ENCODE data around the gene HOXA4.

The HOXA4 gene

DNA sequence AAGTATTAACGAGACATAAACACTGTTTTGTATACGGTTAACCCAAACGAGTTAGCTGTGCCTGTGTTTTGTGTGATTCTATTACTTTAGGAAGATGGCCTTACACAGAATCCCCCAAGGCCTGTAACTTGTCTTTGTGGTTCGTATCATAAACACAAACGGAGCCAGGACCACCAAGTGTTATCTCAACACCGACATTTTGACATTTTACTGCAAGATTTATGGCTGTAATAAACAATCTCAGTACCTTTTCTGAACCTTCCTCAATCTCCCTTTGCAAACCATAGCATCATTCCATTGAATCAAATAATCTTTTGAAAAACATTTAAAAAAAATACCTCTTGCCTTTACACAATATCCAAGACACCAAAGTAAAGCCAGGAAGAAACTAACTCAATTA lies 2.4 kb upstream of the HOXA4 start:
- TF ChIP-seq, protein P1, sequence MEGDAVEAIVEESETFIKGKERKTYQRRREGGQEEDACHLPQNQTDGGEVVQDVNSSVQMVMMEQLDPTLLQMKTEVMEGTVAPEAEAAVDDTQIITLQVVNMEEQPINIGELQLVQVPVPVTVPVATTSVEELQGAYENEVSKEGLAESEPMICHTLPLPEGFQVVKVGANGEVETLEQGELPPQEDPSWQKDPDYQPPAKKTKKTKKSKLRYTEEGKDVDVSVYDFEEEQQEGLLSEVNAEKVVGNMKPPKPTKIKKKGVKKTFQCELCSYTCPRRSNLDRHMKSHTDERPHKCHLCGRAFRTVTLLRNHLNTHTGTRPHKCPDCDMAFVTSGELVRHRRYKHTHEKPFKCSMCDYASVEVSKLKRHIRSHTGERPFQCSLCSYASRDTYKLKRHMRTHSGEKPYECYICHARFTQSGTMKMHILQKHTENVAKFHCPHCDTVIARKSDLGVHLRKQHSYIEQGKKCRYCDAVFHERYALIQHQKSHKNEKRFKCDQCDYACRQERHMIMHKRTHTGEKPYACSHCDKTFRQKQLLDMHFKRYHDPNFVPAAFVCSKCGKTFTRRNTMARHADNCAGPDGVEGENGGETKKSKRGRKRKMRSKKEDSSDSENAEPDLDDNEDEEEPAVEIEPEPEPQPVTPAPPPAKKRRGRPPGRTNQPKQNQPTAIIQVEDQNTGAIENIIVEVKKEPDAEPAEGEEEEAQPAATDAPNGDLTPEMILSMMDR (IDR thresholded peaks at IDR 0.05; ENCODE audit: insufficient read depth, low read depth, low read length, missing control alignments), result no peak
- H3K4me3 ChIP-seq (ENCODE audit: low read depth, low read length), result no peak overlapping the region
- no peak for DNase-seq (ENCODE audit: low read depth)

DNA sequence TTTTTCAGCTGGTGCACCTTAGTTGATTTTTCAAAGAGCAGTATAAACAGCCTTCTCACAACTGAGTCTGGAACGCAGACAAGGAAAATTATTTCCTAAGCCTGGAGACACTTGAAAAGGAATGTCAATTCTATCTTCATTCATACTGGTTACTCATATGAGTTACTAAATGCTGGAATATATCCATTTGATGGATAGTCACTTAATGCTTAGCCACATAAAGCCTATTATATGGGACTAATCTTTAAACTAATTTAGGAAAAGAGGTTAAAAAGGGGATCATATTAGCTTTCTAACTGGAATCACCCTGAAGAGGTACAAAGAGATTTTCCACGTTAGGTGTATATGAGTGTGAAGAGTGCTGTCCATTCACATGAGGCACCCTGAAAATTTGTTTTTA lies 1.7 kb upstream of the HOXA4 start:
- no peak for DNase-seq (ENCODE audit: low read depth)
- TF ChIP-seq, protein P1 (IDR thresholded peaks at IDR 0.05; ENCODE audit: insufficient read depth, low read depth, low read length, missing control alignments), result no peak
- no peak overlapping the region for H3K4me3 ChIP-seq (ENCODE audit: low read depth, low read length)

DNA sequence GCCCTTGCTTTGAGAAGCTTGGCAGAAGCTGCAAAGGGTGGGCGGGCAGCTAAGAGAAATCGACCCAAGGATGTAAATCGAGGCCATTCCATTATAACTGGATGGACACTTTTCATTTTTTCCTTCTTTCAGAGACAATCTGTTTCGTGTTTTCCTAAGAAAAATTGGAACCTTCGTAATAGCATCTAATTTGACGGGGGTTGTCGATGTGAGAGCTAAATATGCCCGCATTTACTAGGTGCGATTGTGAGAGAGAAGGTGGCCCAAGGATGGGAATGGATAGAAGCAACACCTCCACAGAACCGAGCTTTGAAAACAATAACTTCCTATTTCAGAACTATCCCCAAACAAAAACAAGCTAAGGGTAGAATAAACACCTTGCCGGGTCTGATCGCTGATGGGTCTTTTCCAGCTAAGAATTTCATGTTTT lies 848 bp upstream of the HOXA4 start:
- H3K4me3 ChIP-seq (ENCODE audit: low read depth, low read length), result no peak overlapping the region
- DNase-seq (ENCODE audit: low read depth), result no peak
- TF ChIP-seq, protein P1 (IDR thresholded peaks at IDR 0.05; ENCODE audit: insufficient read depth, low read depth, low read length, missing control alignments), result no peak

DNA sequence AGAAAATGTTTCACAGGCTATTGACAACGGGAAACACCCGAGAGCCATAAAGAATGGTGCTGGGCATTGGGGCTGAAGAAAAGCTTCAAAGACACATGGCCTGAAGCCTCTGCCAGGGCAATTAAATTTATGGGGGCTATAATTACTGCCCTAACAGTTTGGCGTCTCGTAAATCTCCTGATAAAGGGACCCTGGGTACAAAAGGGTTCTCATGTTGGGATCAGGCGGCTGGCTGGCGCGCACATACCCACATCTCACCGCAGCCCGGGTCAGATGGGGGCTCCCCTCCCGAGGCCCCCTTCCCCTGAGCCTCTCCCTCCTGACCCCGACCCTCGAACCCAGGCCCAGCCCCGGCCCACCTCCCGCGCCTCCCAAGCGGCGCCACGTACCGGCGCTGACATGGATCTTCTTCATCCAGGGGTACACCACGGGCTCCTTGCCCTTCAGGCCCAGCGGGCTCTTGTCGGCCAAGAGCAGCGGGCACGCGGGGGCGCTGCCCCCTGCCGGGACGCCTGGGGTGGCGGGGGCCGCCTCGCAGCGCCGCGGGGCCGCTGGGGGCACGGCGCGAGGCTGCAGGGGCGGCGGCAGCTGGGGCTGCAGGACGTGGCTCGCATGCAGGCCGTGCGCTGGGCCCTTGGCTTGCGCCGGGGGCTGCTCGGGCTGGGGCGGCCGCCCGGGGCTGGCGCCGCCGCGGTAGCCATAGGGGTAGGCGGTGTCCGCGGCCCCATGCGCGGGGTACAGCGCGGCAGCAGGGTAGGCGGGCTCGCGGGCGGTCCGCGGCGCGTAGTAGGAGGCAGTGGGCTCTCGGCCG lies 623 bp downstream of the HOXA4 start:
- TF ChIP-seq, protein P1 (IDR thresholded peaks at IDR 0.05; ENCODE audit: insufficient read depth, low read depth, low read length, missing control alignments), result no peak
- H3K4me3 ChIP-seq (ENCODE audit: low read depth, low read length), result no peak overlapping the region
- no peak for DNase-seq (ENCODE audit: low read depth)

DNA sequence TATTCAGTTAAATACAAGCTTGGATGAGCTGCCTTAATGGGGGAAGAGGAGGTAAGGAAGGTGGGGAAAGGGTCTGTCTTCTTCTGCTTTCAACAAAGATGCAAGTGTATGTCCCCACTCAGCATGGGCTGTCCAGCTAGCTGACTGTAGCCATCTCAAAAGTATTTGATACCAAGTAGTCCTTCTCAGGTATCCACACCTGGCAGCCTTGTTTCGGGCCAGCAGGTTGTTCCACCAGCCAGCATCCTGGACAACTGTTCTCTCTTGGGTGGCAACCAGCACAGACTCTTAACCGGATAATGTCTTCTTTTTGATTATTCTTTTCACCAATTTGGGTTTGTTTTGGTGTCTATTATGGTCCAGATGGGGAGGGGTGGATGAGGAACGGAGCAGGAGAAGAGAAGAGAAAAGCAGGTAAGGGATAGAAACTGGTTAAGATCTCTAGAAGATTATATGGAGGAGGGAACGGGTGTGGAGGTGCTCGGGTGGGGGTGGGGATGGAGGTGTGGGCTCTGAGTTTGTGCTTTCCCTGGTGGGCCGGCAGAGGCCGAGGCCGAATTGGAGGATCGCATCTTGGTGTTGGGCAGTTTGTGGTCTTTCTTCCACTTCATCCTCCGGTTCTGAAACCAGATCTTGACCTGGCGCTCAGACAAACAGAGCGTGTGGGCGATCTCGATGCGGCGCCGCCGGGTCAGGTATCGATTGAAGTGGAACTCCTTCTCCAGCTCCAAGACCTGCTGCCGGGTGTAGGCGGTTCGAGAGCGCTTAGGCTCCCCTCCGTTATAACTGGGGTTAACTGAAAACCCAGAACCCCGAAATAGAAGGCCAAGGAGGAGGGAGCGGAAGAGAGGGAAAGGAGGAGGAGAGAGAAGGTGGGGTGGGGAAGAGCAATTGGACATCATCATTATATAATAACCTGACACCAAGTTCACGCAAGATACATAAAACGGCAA lies 1.5 kb downstream of the HOXA4 start:
- no peak for DNase-seq (ENCODE audit: low read depth)
- no peak overlapping the region for H3K4me3 ChIP-seq (ENCODE audit: low read depth, low read length)
- TF ChIP-seq, protein P1 (IDR thresholded peaks at IDR 0.05; ENCODE audit: insufficient read depth, low read depth, low read length, missing control alignments), result no peak

- H3K4me3 ChIP-seq (ENCODE audit: low read depth, low read length), result no peak overlapping the region
- TF ChIP-seq, protein P1 (IDR thresholded peaks at IDR 0.05; ENCODE audit: insufficient read depth, low read depth, low read length, missing control alignments), result no peak
- no peak for DNase-seq (ENCODE audit: low read depth)
Observed at GRCh38 chr7:27128034-27128433, 2.5 kb downstream of the HOXA4 start.

All from GM12865 (cell line).